Stimulated activated CD4-positive, alpha-beta T cell treated with anti-CD3 and anti-CD28 coated beads, TNF-alpha, amount 100 ng/mL, for 24 hours (primary cell): ENCODE data around the gene WIZ.

ENCODE experiments used
- DNase-seq, 3 experiments: peaks; one replicate each; pipeline ENCODE4 v3.0.0-alpha.2; 2020; ENCODE audit warnings: low read depth in 3 of 3

WIZ gene

GRCh38 chr19:15430526-15431120 lies 19.1 kb downstream of the WIZ start:
- no peak for DNase-seq

- DNase-seq = no peak
Observed at GRCh38 chr19:15429825-15430467, 19.8 kb downstream of the WIZ start.

GRCh38 chr19:15428956-15429824 lies 20.6 kb downstream of the WIZ start:
- DNase-seq = no peak

- DNase-seq = no peak
Observed at GRCh38 chr19:15427991-15428471, 21.7 kb downstream of the WIZ start.

GRCh38 chr19:15427350-15427700 lies 22.4 kb downstream of the WIZ start:
- DNase-seq = no peak

- DNase-seq = no peak
Observed at GRCh38 chr19:15426485-15427349, 23.0 kb downstream of the WIZ start.

GRCh38 chr19:15425321-15425950 lies 24.3 kb downstream of the WIZ start:
- no peak for DNase-seq

- no peak for DNase-seq
Observed at GRCh38 chr19:15424692-15425272, 25.0 kb downstream of the WIZ start.

- no peak for DNase-seq
Observed at GRCh38 chr19:15424121-15424520, 25.6 kb downstream of the WIZ start.

GRCh38 chr19:15423130-15423529 lies 26.6 kb downstream of the WIZ start:
- no peak for DNase-seq

GRCh38 chr19:15422296-15423075 lies 27.3 kb downstream of the WIZ start:
- no peak for DNase-seq

- no peak for DNase-seq
Observed at GRCh38 chr19:15421721-15422260, 28.0 kb downstream of the WIZ start.

- DNase-seq = no peak
Observed at GRCh38 chr19:15421136-15421695, 28.5 kb downstream of the WIZ start.

GRCh38 chr19:15419413-15420025 lies 30.2 kb downstream of the WIZ start:
- DNase-seq = no peak

GRCh38 chr19:15418579-15419412 lies 31.0 kb downstream of the WIZ start, which contains the start of gene AKAP8L:
Gene AKAP8L, minus strand, starts transcription at chr19:15418988. Its CDS starts 65 bp downstream, at chr19:15418923.
- peak; percentile 93 to 99 (median 98) for DNase-seq

- peak in 1 of 3 experiments; percentile 11 for DNase-seq
Observed at GRCh38 chr19:15418231-15418578, 31.6 kb downstream of the WIZ start.

- DNase-seq = no peak
Observed at GRCh38 chr19:15417699-15418098, 32.1 kb downstream of the WIZ start.

GRCh38 chr19:15412832-15413231 lies 36.9 kb downstream of the WIZ start:
- DNase-seq = no peak
